AG04449 (cell line): Measurements from ENCODE around the gene DISP3.

ENCODE experiments used
- CTCF ChIA-PET: fragments of 350-600 bp; formaldehyde crosslinking; extraction: SDS; loops from one replicate; lab custom pipeline; 2021; ENCODE audit warnings: antibody characterized with exemption; lab: Yijun Ruan, JAX
- POLR2A ChIA-PET: fragments of 400-600, 350-600 bp; formaldehyde crosslinking; extraction: SDS; loops from one replicate; lab custom pipeline; 2020; ENCODE audit warnings: antibody characterized with exemption, inconsistent platforms; lab: Yijun Ruan, JAX
- DNase-seq: peaks from one replicate; pipeline ENCODE4 v3.0.0-alpha.2; 2010; ENCODE audit warnings: low read depth, low spot score
- H3K4me3 ChIP-seq: 2 replicates; pipeline ENCODE4 v1.5.1; 2011; ENCODE audit warnings: low read depth, mild to moderate bottlenecking, control low read depth, low read length
- CTCF ChIP-seq: IDR thresholded peaks from one replicate; pipeline ENCODE4 v1.5.1; 2011; ENCODE audit warnings: mild to moderate bottlenecking, moderate library complexity, low read length, control low read depth, inconsistent platforms; ENCODE audit not compliant: insufficient read depth; ENCODE audit errors: missing control alignments

The DISP3 gene

GRCh38 chr1:11539850-11540772 lies 61.2 kb downstream of the DISP3 start:
- H3K4me3 ChIP-seq: no peak overlapping the region
- CTCF ChIA-PET: no interaction called here
- DNase-seq: no peak
- TF ChIP-seq CTCF: no peak
- POLR2A ChIA-PET: no interaction called here

GRCh38 chr1:11540773-11541160 lies 61.8 kb downstream of the DISP3 start:
- no peak for TF ChIP-seq CTCF
- no peak for DNase-seq
- CTCF ChIA-PET: no interaction called here
- POLR2A ChIA-PET: no interaction called here
- H3K4me3 ChIP-seq: no peak overlapping the region

- POLR2A ChIA-PET: no interaction called here
- no peak for TF ChIP-seq CTCF
- no peak for DNase-seq
- CTCF ChIA-PET: no interaction called here
- no peak overlapping the region for H3K4me3 ChIP-seq
These were observed 62.3 kb downstream of the DISP3 start for GRCh38 chr1:11541236-11541635.

GRCh38 chr1:11541956-11542355 lies 63.0 kb downstream of the DISP3 start:
- CTCF ChIA-PET: no interaction called here
- POLR2A ChIA-PET: no interaction called here
- no peak for DNase-seq
- H3K4me3 ChIP-seq: no peak overlapping the region
- no peak for TF ChIP-seq CTCF

GRCh38 chr1:11543392-11543791 lies 64.4 kb downstream of the DISP3 start:
- TF ChIP-seq CTCF: no peak
- CTCF ChIA-PET: no interaction called here
- POLR2A ChIA-PET: no interaction called here
- no peak overlapping the region for H3K4me3 ChIP-seq
- no peak for DNase-seq

GRCh38 chr1:11543796-11544195 lies 64.8 kb downstream of the DISP3 start:
- TF ChIP-seq CTCF: no peak
- ChIA-PET POLR2A (no interaction called here), CTCF (no interaction called here)
- DNase-seq: no peak
- H3K4me3 ChIP-seq: no peak overlapping the region
